Measurements from ENCODE around the gene WRAP53. TPM values are rescaled to one million over a fixed set of nuclear protein-coding genes. Genes with fewer than 3 reads are reported as not detected.
A peak's percentile ranks its signal among the peaks of the same experiment; 100 is the strongest.

The WRAP53 gene
- total RNA-seq, 1 experiment from 2014 or later = 15.2 TPM

DNA sequence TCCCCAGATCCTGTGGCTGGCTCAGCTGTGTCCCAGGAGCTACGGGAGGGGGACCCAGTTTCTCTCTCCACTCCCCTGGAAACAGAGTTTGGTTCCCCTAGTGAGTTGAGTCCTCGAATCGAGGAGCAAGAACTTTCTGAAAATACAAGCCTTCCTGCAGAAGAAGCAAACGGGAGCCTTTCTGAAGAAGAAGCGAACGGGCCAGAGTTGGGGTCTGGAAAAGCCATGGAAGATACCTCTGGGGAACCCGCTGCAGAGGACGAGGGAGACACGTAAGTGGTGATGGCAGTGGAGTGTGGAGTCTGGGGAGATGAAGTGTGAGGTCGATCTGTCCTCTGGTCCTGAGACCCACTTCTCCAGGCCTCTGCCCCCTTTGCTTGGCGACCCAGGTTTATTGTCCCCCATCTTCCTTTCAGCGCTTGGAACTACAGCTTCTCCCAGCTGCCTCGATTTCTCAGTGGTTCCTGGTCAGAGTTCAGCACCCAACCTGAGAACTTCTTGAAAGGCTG lies 585 bp downstream of the WRAP53 start:
- intact Hi-C loops (cut with micrococcal nuclease; ENCODE audit: unreplicated experiment) = loop anchor here (1.0 to 5.0 kb wide), 3 partner anchors 55 to 252 kb away; partner anchors contain the start of genes FGF11, MPDU1 and TMEM102
- no peaks in the 10 kb centered on the region for H3K27me3 Mint-ChIP-seq (ENCODE audit: insufficient read depth, unreplicated experiment)
- peaks cover 41% of the 10 kb centered on the region for H3K36me3 Mint-ChIP-seq (ENCODE audit: insufficient read depth, unreplicated experiment)
- Histone ChIP-seq H3K27me3 (replicated peaks; ENCODE audit: control insufficient read depth, insufficient read depth, low read length) (no peaks in the 10 kb centered on the region), H3K4me3 (ENCODE audit: low read depth, low read length) (peak overlapping the region; percentile 49), H3K4me1 (0 out of 2 replicates have a peak, but pooled peaks cover 6% of the 10 kb centered on the region), H3K9me3 (no peaks in the 10 kb centered on the region), H3K36me3 (ENCODE audit: control insufficient read depth, insufficient read depth, low read length) (no peaks in the 10 kb centered on the region)
- no peaks in the 10 kb centered on the region for H3K4me1 Mint-ChIP-seq (ENCODE audit: low read depth, unreplicated experiment)
- H3K9me3 Mint-ChIP-seq (ENCODE audit: unreplicated experiment) = no peaks in the 10 kb centered on the region
- TF ChIP-seq, protein P1, sequence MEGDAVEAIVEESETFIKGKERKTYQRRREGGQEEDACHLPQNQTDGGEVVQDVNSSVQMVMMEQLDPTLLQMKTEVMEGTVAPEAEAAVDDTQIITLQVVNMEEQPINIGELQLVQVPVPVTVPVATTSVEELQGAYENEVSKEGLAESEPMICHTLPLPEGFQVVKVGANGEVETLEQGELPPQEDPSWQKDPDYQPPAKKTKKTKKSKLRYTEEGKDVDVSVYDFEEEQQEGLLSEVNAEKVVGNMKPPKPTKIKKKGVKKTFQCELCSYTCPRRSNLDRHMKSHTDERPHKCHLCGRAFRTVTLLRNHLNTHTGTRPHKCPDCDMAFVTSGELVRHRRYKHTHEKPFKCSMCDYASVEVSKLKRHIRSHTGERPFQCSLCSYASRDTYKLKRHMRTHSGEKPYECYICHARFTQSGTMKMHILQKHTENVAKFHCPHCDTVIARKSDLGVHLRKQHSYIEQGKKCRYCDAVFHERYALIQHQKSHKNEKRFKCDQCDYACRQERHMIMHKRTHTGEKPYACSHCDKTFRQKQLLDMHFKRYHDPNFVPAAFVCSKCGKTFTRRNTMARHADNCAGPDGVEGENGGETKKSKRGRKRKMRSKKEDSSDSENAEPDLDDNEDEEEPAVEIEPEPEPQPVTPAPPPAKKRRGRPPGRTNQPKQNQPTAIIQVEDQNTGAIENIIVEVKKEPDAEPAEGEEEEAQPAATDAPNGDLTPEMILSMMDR (IDR thresholded peaks at IDR 0.05; ENCODE audit: insufficient read depth in 1 of 2, low read depth in 1 of 2, low read length in 1 of 2, severe bottlenecking in 1 of 2, unreplicated experiment in 1 of 2) = no peak
- peak overlapping the region; percentile 91 for H3K4me3 Mint-ChIP-seq (ENCODE audit: unreplicated experiment)
- DNase-seq = no peak
- ChIA-PET POLR2A (interaction anchor here (0.6 to 3.1 kb wide), 3 partner anchors 105 to 468 kb away, joined by 3 to 16 read pairs (median 3); partner anchors contain the start of genes MPDU1 and NEURL4), CTCF (interaction anchor here (1.2 to 2.4 kb wide), 3 partner anchors 15 to 74 kb away, joined by 5 to 12 read pairs (median 5); partner anchors contain the start of gene FXR2)
- peak overlapping the region; percentile 100 for H3K27ac Mint-ChIP-seq (ENCODE audit: unreplicated experiment)
- BruUV-seq (replicated peaks) = TSS peak; percentile 55

DNA sequence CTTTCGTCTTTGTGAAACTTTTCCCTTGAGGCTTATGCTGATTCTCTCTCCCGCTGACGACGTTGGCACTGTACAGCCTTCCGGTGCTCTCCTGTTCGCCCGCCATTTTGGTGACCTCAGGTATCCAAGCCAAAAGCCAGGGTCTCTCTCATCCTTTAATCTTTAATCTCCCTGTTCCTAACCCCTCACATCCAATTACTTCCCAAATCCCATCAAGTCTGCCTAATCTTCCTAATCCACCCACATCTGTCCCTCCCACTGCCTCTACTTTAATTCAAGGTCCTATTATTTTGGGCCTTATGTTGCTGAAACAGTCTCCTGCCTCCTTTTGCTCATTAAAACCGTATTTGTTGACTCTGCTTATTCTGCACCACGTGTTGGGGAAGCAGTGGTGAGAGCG lies 7.3 kb downstream of the WRAP53 start:
- Mint-ChIP-seq H3K9me3 (ENCODE audit: unreplicated experiment) (no peaks in the 10 kb centered on the region), H3K27ac (ENCODE audit: unreplicated experiment) (no peak overlapping the region), H3K36me3 (ENCODE audit: insufficient read depth, unreplicated experiment) (peaks cover 37% of the 10 kb centered on the region), H3K4me3 (ENCODE audit: unreplicated experiment) (no peak overlapping the region), H3K27me3 (ENCODE audit: insufficient read depth, unreplicated experiment) (no peaks in the 10 kb centered on the region), H3K4me1 (ENCODE audit: low read depth, unreplicated experiment) (no peaks in the 10 kb centered on the region)
- Histone ChIP-seq H3K27me3 (replicated peaks; ENCODE audit: control insufficient read depth, insufficient read depth, low read length) (no peaks in the 10 kb centered on the region), H3K4me1 (no peaks in the 10 kb centered on the region), H3K36me3 (ENCODE audit: control insufficient read depth, insufficient read depth, low read length) (no peaks in the 10 kb centered on the region), H3K4me3 (ENCODE audit: low read depth, low read length) (no peak overlapping the region), H3K9me3 (no peaks in the 10 kb centered on the region)
- no peak for DNase-seq
- TF ChIP-seq, protein P1 (IDR thresholded peaks at IDR 0.05; ENCODE audit: insufficient read depth in 1 of 2, low read depth in 1 of 2, low read length in 1 of 2, severe bottlenecking in 1 of 2, unreplicated experiment in 1 of 2) = no peak
- no TSS peak for BruUV-seq (replicated peaks)
- intact Hi-C loops (cut with micrococcal nuclease; ENCODE audit: unreplicated experiment) = no loop called here
- CTCF ChIA-PET = no interaction called here
- POLR2A ChIA-PET = no interaction called here

DNA sequence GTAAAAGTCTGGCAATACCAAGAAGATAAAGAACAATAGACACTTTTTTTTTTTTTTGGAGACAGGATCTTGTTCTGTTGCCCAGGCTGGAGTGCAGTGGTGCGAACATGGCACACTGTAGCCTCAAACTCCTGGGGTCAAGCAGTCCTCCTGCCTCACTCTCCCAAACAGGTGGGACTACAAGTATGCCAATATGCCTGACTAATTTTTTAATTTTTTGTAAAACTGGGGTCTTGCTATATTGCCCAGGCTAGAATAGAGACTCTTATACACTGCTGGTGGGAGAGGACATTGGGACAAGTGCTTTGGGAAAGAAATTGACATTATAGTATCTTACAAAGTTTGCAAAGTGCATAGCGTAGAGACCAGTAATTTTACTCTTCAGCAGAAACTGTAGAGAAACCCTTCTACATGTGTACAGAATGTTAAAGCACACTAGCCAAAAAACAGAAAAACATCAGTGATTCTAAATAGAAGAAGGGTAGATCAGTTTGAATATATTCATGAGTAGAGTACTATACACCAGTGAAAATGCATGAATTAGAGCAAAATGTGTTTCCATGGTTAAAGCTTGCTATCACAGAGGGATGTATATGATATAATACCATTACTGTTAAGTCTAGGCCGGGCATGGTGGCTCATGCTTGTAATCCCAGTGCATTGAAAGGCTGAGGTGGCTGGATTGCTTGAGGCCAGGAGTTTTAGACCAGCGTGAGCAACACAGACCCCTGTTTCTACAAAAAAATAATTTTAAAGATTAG lies 9.7 kb downstream of the WRAP53 start:
- peaks cover 27% of the 10 kb centered on the region for H3K36me3 Mint-ChIP-seq (ENCODE audit: insufficient read depth, unreplicated experiment)
- H3K36me3 ChIP-seq (ENCODE audit: control insufficient read depth, insufficient read depth, low read length) = no peaks in the 10 kb centered on the region
- no peak overlapping the region for H3K27ac Mint-ChIP-seq (ENCODE audit: unreplicated experiment)
- no peaks in the 10 kb centered on the region for H3K4me1 Mint-ChIP-seq (ENCODE audit: low read depth, unreplicated experiment)
- no peaks in the 10 kb centered on the region for H3K27me3 Mint-ChIP-seq (ENCODE audit: insufficient read depth, unreplicated experiment)
- H3K4me3 ChIP-seq (ENCODE audit: low read depth, low read length) = no peak overlapping the region
- CTCF ChIA-PET = no interaction called here
- H3K9me3 Mint-ChIP-seq (ENCODE audit: unreplicated experiment) = no peaks in the 10 kb centered on the region
- POLR2A ChIA-PET = no interaction called here
- no peaks in the 10 kb centered on the region for H3K4me1 ChIP-seq
- no peaks in the 10 kb centered on the region for H3K9me3 ChIP-seq
- TF ChIP-seq, protein P1 (IDR thresholded peaks at IDR 0.05; ENCODE audit: insufficient read depth in 1 of 2, low read depth in 1 of 2, low read length in 1 of 2, severe bottlenecking in 1 of 2, unreplicated experiment in 1 of 2) = no peak
- no peaks in the 10 kb centered on the region for H3K27me3 ChIP-seq (replicated peaks; ENCODE audit: control insufficient read depth, insufficient read depth, low read length)
- intact Hi-C loops (cut with micrococcal nuclease; ENCODE audit: unreplicated experiment) = no loop called here
- no TSS peak for BruUV-seq (replicated peaks)
- no peak for DNase-seq
- H3K4me3 Mint-ChIP-seq (ENCODE audit: unreplicated experiment) = no peak overlapping the region

All from Caco-2 (cell line).